Caco-2 (cell line): ENCODE data around the gene NPLOC4. TPM values are rescaled to one million over a fixed set of nuclear protein-coding genes. Genes with fewer than 3 reads are reported as not detected.

Experiments used
- BruUV-seq: library from RNA; stranded (reverse); fragments of 400-500 nt; replicated peaks from 2 replicates; lab custom pipeline; 2021; lab: Mats Ljungman, UMichigan
- CTCF ChIA-PET: fragments of 300-600 bp; sonication (Branson Sonifier 250); formaldehyde crosslinking; loops from one replicate; lab custom pipeline; 2022; ENCODE audit warnings: antibody characterized with exemption; lab: Charles Lee
- POLR2A ChIA-PET: fragments of 300-600 bp; sonication (Branson Sonifier 250); formaldehyde crosslinking; loops from one replicate; lab custom pipeline; 2022; ENCODE audit warnings: antibody characterized with exemption; lab: Charles Lee
- DNase-seq, 2 experiments: peaks; one replicate each; pipeline versions ENCODE4 v3.0.0 to v3.0.0-alpha.2; 2020 to 2022
- H3K27me3 ChIP-seq: replicated peaks from 2 replicates; pipeline ENCODE4 v1.6.0; 2011; ENCODE audit warnings: low read length; ENCODE audit not compliant: control insufficient read depth, insufficient read depth
- H3K36me3 ChIP-seq: 2 replicates; pipeline ENCODE4 v1.5.1; 2011; ENCODE audit warnings: low read length; ENCODE audit not compliant: control insufficient read depth, insufficient read depth
- H3K4me1 ChIP-seq: fragments of 250-450 bp; sonication (Bioruptor Pico); 2 replicates; pipeline ENCODE4 v1.5.1; 2020; ENCODE audit warnings: mild to moderate bottlenecking
- H3K4me3 ChIP-seq: 2 replicates; pipeline ENCODE4 v1.5.1; 2011; ENCODE audit warnings: low read depth, mild to moderate bottlenecking, control low read depth, low read length
- H3K9me3 ChIP-seq: fragments of 250-450 bp; sonication (Bioruptor Pico); 2 replicates; pipeline ENCODE4 v1.5.1; 2020; ENCODE audit warnings: mild to moderate bottlenecking, moderate library complexity
- H3K27ac Mint-ChIP-seq: one replicate; pipeline ENCODE4 v1.8.0; 2022; ENCODE audit warnings: mixed read lengths; ENCODE audit not compliant: unreplicated experiment
- H3K27me3 Mint-ChIP-seq: one replicate; pipeline ENCODE4 v1.8.0; 2022; ENCODE audit warnings: mixed read lengths; ENCODE audit not compliant: insufficient read depth, unreplicated experiment
- H3K36me3 Mint-ChIP-seq: one replicate; pipeline ENCODE4 v1.8.0; 2022; ENCODE audit warnings: mild to moderate bottlenecking, mixed read lengths; ENCODE audit not compliant: insufficient read depth, unreplicated experiment
- H3K4me1 Mint-ChIP-seq: one replicate; pipeline ENCODE4 v1.8.0; 2022; ENCODE audit warnings: low read depth, mixed read lengths; ENCODE audit not compliant: unreplicated experiment
- H3K4me3 Mint-ChIP-seq: one replicate; pipeline ENCODE4 v1.8.0; 2022; ENCODE audit warnings: mild to moderate bottlenecking, moderate library complexity, mixed read lengths; ENCODE audit not compliant: unreplicated experiment
- H3K9me3 Mint-ChIP-seq: one replicate; pipeline ENCODE4 v1.8.0; 2022; ENCODE audit warnings: mixed read lengths; ENCODE audit not compliant: unreplicated experiment
- CTCF ChIP-seq, 2 experiments: fragments of 200-600 bp in 1 of 2; IDR thresholded peaks; 1 replicate in 1 of 2; 2 replicates in 1 of 2; pipeline versions ENCODE4 v1.5.1 to v1.8.0; 2011 to 2022; ENCODE audit warnings: antibody characterized with exemption in 1 of 2, control low read depth in 1 of 2, inconsistent platforms in 1 of 2, low read depth in 1 of 2, low read length in 1 of 2, mild to moderate bottlenecking in 1 of 2, moderate library complexity in 1 of 2; ENCODE audit not compliant: insufficient read depth in 1 of 2, severe bottlenecking in 1 of 2, unreplicated experiment in 1 of 2
- intact Hi-C: fragments of 100-400 bp; cut with micrococcal nuclease; formaldehyde crosslinking; loops from one replicate; pipeline ENCODE4 v1.10.0; 2022; ENCODE audit not compliant: unreplicated experiment
- total RNA-seq: library from RNA; stranded (reverse); gene quantifications from 2 replicates; pipeline ENCODE4 v1.2.3, GENCODE V29; 2022

Gene NPLOC4
- total RNA-seq, 1 experiment from 2014 or later, result 139 TPM

GRCh38 chr17:81684442-81684911 lies 47.6 kb upstream of the NPLOC4 start:
- DNase-seq, result no peak

GRCh38 chr17:81683584-81684441 lies 46.9 kb upstream of the NPLOC4 start, which contains the start of the genes ARL16 and HGS:
TSS of gene ARL16 (minus strand) at chr17:81683797. CDS start at chr17:81683753, 44 bp downstream.
TSS of gene HGS (plus strand) at chr17:81684011. CDS start at chr17:81684067, 56 bp downstream.
- peak; percentile 98 to 99 for DNase-seq
- Histone ChIP-seq H3K27me3 (no peaks in the 10 kb centered on the region), H3K4me3 (peak within 1 kb of the TSS; percentile 89), H3K36me3 (peaks cover 3% of the 10 kb centered on the region), H3K4me1 (0 out of 2 replicates have a peak, but pooled peaks cover 10% of the 10 kb centered on the region), H3K9me3 (no peaks in the 10 kb centered on the region)
- H3K4me1 Mint-ChIP-seq, result no peaks in the 10 kb centered on the region
- ChIA-PET POLR2A (interaction anchor here (0.7 to 1.6 kb wide), 8 partner anchors 17 to 347 kb away, joined by 3 to 45 read pairs (median 4); partner anchors contain the start of genes CCDC137, MCRIP1, MRPL12 and OXLD1), CTCF (interaction anchor here (1.0 kb wide), 1 partner anchor 18 kb away, joined by 4 read pairs; no protein-coding TSS in a partner anchor)
- H3K27me3 Mint-ChIP-seq, result no peaks in the 10 kb centered on the region
- peaks cover 42% of the 10 kb centered on the region for H3K36me3 Mint-ChIP-seq
- no TSS peak for BruUV-seq
- no peak for TF ChIP-seq CTCF (IDR thresholded peaks at IDR 0.05; ENCODE audit: insufficient read depth in 1 of 2, low read depth in 1 of 2, low read length in 1 of 2, severe bottlenecking in 1 of 2, unreplicated experiment in 1 of 2)
- H3K27ac Mint-ChIP-seq, result peak within 1 kb of the TSS; percentile 95
- H3K9me3 Mint-ChIP-seq, result no peaks in the 10 kb centered on the region
- H3K4me3 Mint-ChIP-seq, result peak within 1 kb of the TSS; percentile 97
- intact Hi-C loops, result loop anchor here (1.0 kb wide), 1 partner anchor 19 kb away; the partner anchor contains the start of gene MRPL12

More at GRCh38 chr17:81684442-81684911, 47.6 kb upstream of the NPLOC4 start:
- Histone ChIP-seq H3K27me3 (no peaks in the 10 kb centered on the region), H3K4me3 (peak overlapping the region; percentile 62), H3K36me3 (peaks cover 5% of the 10 kb centered on the region), H3K4me1 (0 out of 2 replicates have a peak, but pooled peaks cover 10% of the 10 kb centered on the region), H3K9me3 (no peaks in the 10 kb centered on the region)
- POLR2A ChIA-PET, result interaction anchor here (1.2 to 1.6 kb wide), 3 partner anchors 18 to 149 kb away, joined by 3 to 45 read pairs (median 8); partner anchors contain the start of genes MCRIP1 and MRPL12
- intact Hi-C loops, result no loop called here
- H3K4me3 Mint-ChIP-seq, result peak overlapping the region; percentile 97
- no peaks in the 10 kb centered on the region for H3K27me3 Mint-ChIP-seq
- H3K36me3 Mint-ChIP-seq, result peaks cover 47% of the 10 kb centered on the region
- peak overlapping the region; percentile 95 for H3K27ac Mint-ChIP-seq
- H3K9me3 Mint-ChIP-seq, result no peaks in the 10 kb centered on the region
- CTCF ChIA-PET, result no interaction called here
- TSS peak; percentile 75 for BruUV-seq
- no peaks in the 10 kb centered on the region for H3K4me1 Mint-ChIP-seq
- no peak for TF ChIP-seq CTCF (IDR thresholded peaks at IDR 0.05; ENCODE audit: insufficient read depth in 1 of 2, low read depth in 1 of 2, low read length in 1 of 2, severe bottlenecking in 1 of 2, unreplicated experiment in 1 of 2)

- no peaks in the 10 kb centered on the region for H3K27me3 Mint-ChIP-seq
- DNase-seq, result no peak
- POLR2A ChIA-PET, result interaction anchor here (0.7 to 1.6 kb wide), 8 partner anchors 15 to 347 kb away, joined by 3 to 45 read pairs (median 5); partner anchors contain the start of genes CCDC137, MCRIP1, MRPL12 and OXLD1
- H3K9me3 Mint-ChIP-seq, result no peaks in the 10 kb centered on the region
- Histone ChIP-seq H3K36me3 (peaks cover 2% of the 10 kb centered on the region), H3K4me1 (0 out of 2 replicates have a peak, but pooled peaks cover 10% of the 10 kb centered on the region), H3K4me3 (peak overlapping the region; percentile 89), H3K9me3 (no peaks in the 10 kb centered on the region), H3K27me3 (no peaks in the 10 kb centered on the region)
- intact Hi-C loops, result loop anchor here (1.0 kb wide), 1 partner anchor 20 kb away; the partner anchor contains the start of gene MRPL12
- no peak for TF ChIP-seq CTCF (IDR thresholded peaks at IDR 0.05; ENCODE audit: insufficient read depth in 1 of 2, low read depth in 1 of 2, low read length in 1 of 2, severe bottlenecking in 1 of 2, unreplicated experiment in 1 of 2)
- peaks cover 35% of the 10 kb centered on the region for H3K36me3 Mint-ChIP-seq
- BruUV-seq, result no TSS peak
- peak overlapping the region; percentile 97 for H3K4me3 Mint-ChIP-seq
- H3K27ac Mint-ChIP-seq, result peak overlapping the region; percentile 95
- H3K4me1 Mint-ChIP-seq, result no peaks in the 10 kb centered on the region
- CTCF ChIA-PET, result interaction anchor here (1.0 kb wide), 1 partner anchor 19 kb away, joined by 4 read pairs; no protein-coding TSS in a partner anchor
These were observed 46.3 kb upstream of the NPLOC4 start for GRCh38 chr17:81683208-81683583.
